H9 (cell line): Measurements from ENCODE around the gene CERS5. TPM values are rescaled to one million over a fixed set of nuclear protein-coding genes. Genes with fewer than 3 reads are reported as not detected.

ENCODE experiments used
- DNase-seq: peaks from one replicate; pipeline ENCODE4 v3.0.0-alpha.2; 2017
- H2AFZ ChIP-seq: one replicate; pipeline ENCODE4 v1.6.1; 2013; ENCODE audit warnings: mild to moderate bottlenecking, low read length, control low read depth, moderate library complexity
- H2AK5ac ChIP-seq: 2 replicates; pipeline ENCODE4 v1.6.1; 2013; ENCODE audit warnings: low read length, control low read depth, mixed read lengths; ENCODE audit not compliant: insufficient read length
- H2BK120ac ChIP-seq: one replicate; pipeline ENCODE4 v1.6.1; 2013; ENCODE audit warnings: low read depth, mild to moderate bottlenecking, low read length, control low read depth, inconsistent platforms; ENCODE audit not compliant: poor library complexity, severe bottlenecking
- H2BK12ac ChIP-seq: 2 replicates; pipeline ENCODE4 v1.6.1; 2013; ENCODE audit warnings: low read length, control low read depth, mixed read lengths, low read depth; ENCODE audit not compliant: insufficient read length
- H2BK15ac ChIP-seq: 2 replicates; pipeline ENCODE4 v1.6.1; 2013; ENCODE audit warnings: low read depth, low read length, control low read depth
- H2BK20ac ChIP-seq: one replicate; pipeline ENCODE4 v1.6.1; 2013; ENCODE audit warnings: low read depth, mild to moderate bottlenecking, low read length, control low read depth, inconsistent platforms; ENCODE audit not compliant: poor library complexity, severe bottlenecking
- H2BK5ac ChIP-seq: 2 replicates; pipeline ENCODE4 v1.6.1; 2013; ENCODE audit warnings: low read length, control low read depth, mixed read lengths; ENCODE audit not compliant: insufficient read length
- H3K14ac ChIP-seq: 2 replicates; pipeline ENCODE4 v1.6.1; 2013; ENCODE audit warnings: low read length, control low read depth; ENCODE audit not compliant: insufficient read depth
- H3K18ac ChIP-seq: 2 replicates; pipeline ENCODE4 v1.6.1; 2013; ENCODE audit warnings: low read depth, mild to moderate bottlenecking, mixed read lengths, low read length, control low read depth; ENCODE audit not compliant: insufficient read length
- H3K23ac ChIP-seq: 2 replicates; pipeline ENCODE4 v1.6.1; 2013; ENCODE audit warnings: low read length, control low read depth, mixed read lengths, low read depth; ENCODE audit not compliant: insufficient read length
- H3K23me2 ChIP-seq: 2 replicates; pipeline ENCODE4 v1.6.1; 2013; ENCODE audit warnings: low read depth, mild to moderate bottlenecking, mixed read lengths, low read length, control low read depth; ENCODE audit not compliant: insufficient read length, poor library complexity, severe bottlenecking
- H3K27ac ChIP-seq: 2 replicates; pipeline ENCODE4 v1.5.1; 2013; ENCODE audit warnings: low read length, control low read depth, mixed read lengths, low read depth; ENCODE audit not compliant: insufficient read length
- H3K27me3 ChIP-seq: 2 replicates; pipeline ENCODE4 v1.6.1; 2013; ENCODE audit warnings: low read length, control low read depth, inconsistent platforms; ENCODE audit not compliant: insufficient read depth
- H3K4ac ChIP-seq: 2 replicates; pipeline ENCODE4 v1.6.1; 2013; ENCODE audit warnings: low read depth, mild to moderate bottlenecking, control low read depth, inconsistent platforms, low read length, moderate library complexity
- H3K4me1 ChIP-seq: 2 replicates; pipeline ENCODE4 v1.6.1; 2013; ENCODE audit warnings: low read length, control low read depth, inconsistent platforms; ENCODE audit not compliant: insufficient read depth
- H3K4me2 ChIP-seq: 2 replicates; pipeline ENCODE4 v1.6.1; 2013; ENCODE audit warnings: low read length, control low read depth, mixed read lengths; ENCODE audit not compliant: insufficient read length, insufficient read depth
- H3K56ac ChIP-seq: 2 replicates; pipeline ENCODE4 v1.6.1; 2013; ENCODE audit warnings: low read depth, mild to moderate bottlenecking, mixed read lengths, low read length, control low read depth; ENCODE audit not compliant: insufficient read length
- H3K79me1 ChIP-seq: 2 replicates; pipeline ENCODE4 v1.6.1; 2013; ENCODE audit warnings: low read depth, mild to moderate bottlenecking, moderate library complexity, low read length, control low read depth, inconsistent platforms; ENCODE audit not compliant: insufficient read depth, poor library complexity, severe bottlenecking
- H3K79me2 ChIP-seq: 2 replicates; pipeline ENCODE4 v1.6.1; 2013; ENCODE audit warnings: low read length, control low read depth, inconsistent platforms; ENCODE audit not compliant: insufficient read depth
- H3K9ac ChIP-seq: 2 replicates; pipeline ENCODE4 v1.6.1; 2013; ENCODE audit warnings: low read length, control low read depth, mixed read lengths; ENCODE audit not compliant: insufficient read length; ENCODE audit errors: extremely low read depth
- H3K9me3 ChIP-seq: one replicate; pipeline ENCODE4 v1.6.1; 2013; ENCODE audit warnings: low read depth, low read length, inconsistent platforms; ENCODE audit not compliant: control insufficient read depth
- H3T11ph ChIP-seq: one replicate; pipeline ENCODE4 v1.6.1; 2013; ENCODE audit warnings: mild to moderate bottlenecking, low read length, control low read depth, inconsistent platforms
- H4K20me1 ChIP-seq: one replicate; pipeline ENCODE4 v1.6.1; 2013; ENCODE audit not compliant: control insufficient read depth, insufficient read length, insufficient read depth
- H4K5ac ChIP-seq: 2 replicates; pipeline ENCODE4 v1.6.1; 2013; ENCODE audit warnings: low read depth, mild to moderate bottlenecking, mixed read lengths, low read length, control low read depth; ENCODE audit not compliant: insufficient read length
- H4K8ac ChIP-seq: replicated peaks from 2 replicates; pipeline ENCODE4 v1.6.1; 2013; ENCODE audit warnings: low read length, control low read depth, mixed read lengths, low read depth; ENCODE audit not compliant: insufficient read length
- H4K91ac ChIP-seq: 2 replicates; pipeline ENCODE4 v1.6.1; 2013; ENCODE audit warnings: low read depth, mild to moderate bottlenecking, moderate library complexity, mixed read lengths, low read length, control low read depth; ENCODE audit not compliant: insufficient read length
- H3K27ac Mint-ChIP-seq, 3 experiments: 2 replicates in 2 of 3; 3 replicates in 1 of 3; pipeline ENCODE4 v1.8.0; 2020 to 2021; ENCODE audit warnings: mixed read lengths in 3 of 3, mild to moderate bottlenecking in 1 of 3, moderate library complexity in 1 of 3
- H3K27me3 Mint-ChIP-seq: 2 replicates; pipeline ENCODE4 v1.8.0; 2021; ENCODE audit warnings: low read depth, mild to moderate bottlenecking, moderate library complexity, mixed read lengths
- H3K36me3 Mint-ChIP-seq, 3 experiments: 2 replicates in 2 of 3; 3 replicates in 1 of 3; pipeline ENCODE4 v1.8.0; 2020 to 2021; ENCODE audit warnings: low read depth in 3 of 3, mixed read lengths in 3 of 3; ENCODE audit not compliant: insufficient read depth in 1 of 3
- H3K4me1 Mint-ChIP-seq, 2 experiments: 2 replicates each; pipeline ENCODE4 v1.8.0; 2020; ENCODE audit warnings: mixed read lengths in 2 of 2
- H3K4me3 Mint-ChIP-seq, 2 experiments: 2 replicates in 1 of 2; 3 replicates in 1 of 2; pipeline ENCODE4 v1.8.0; 2020 to 2021; ENCODE audit warnings: mild to moderate bottlenecking in 2 of 2, mixed read lengths in 2 of 2, moderate library complexity in 1 of 2
- H3K9me3 Mint-ChIP-seq, 2 experiments: 2 replicates in 1 of 2; 3 replicates in 1 of 2; pipeline ENCODE4 v1.8.0; 2020; ENCODE audit warnings: mild to moderate bottlenecking in 2 of 2, mixed read lengths in 2 of 2, moderate library complexity in 1 of 2
- CTCF ChIP-seq: fragments of 200-600 bp; sonication (generic); conservative IDR thresholded peaks from 3 replicates; pipeline ENCODE4 v1.8.0; 2021; ENCODE audit warnings: antibody characterized with exemption, mild to moderate bottlenecking
- WGBS: extraction: QIAGEN DNeasy Blood & Tissue Kit; methylation state at CpG from one replicate; pipeline ENCODE4 v1.1.7; 2013; ENCODE audit warnings: missing lambda C conversion rate, low lambda C conversion rate, mixed read lengths; ENCODE audit not compliant: insufficient read length; ENCODE audit errors: extremely low coverage; 5-methylcytosine and 5-hydroxymethylcytosine counted together
- total RNA-seq: library from RNA; stranded (reverse); gene quantifications from 2 replicates; pipeline ENCODE4 v1.2.1, GENCODE V29; 2021

CERS5 gene
- total RNA-seq, 1 experiment from 2014 or later, result 68.8 TPM

GRCh38 chr12:50184261-50184660 lies 17.1 kb upstream of the CERS5 start:
- H3K4me2 ChIP-seq, result no peak overlapping the region
- no peak overlapping the region for H4K8ac ChIP-seq
- no CpG with 5 or more reads among the region's 5 CpGs for whole genome bisulfite sequencing
- H3K23ac ChIP-seq, result no peak overlapping the region
- no peaks in the 10 kb centered on the region for H3K4me1 ChIP-seq
- H3K9me3 ChIP-seq, result no peaks in the 10 kb centered on the region
- Mint-ChIP-seq H3K4me3 (no peak overlapping the region), H3K36me3 (peaks cover 9 to 28% (median 14%) of the 10 kb centered on the region in 3 experiments; a peak in 6 of 7 replicates), H3K27ac (no peak overlapping the region), H3K27me3 (no peaks in the 10 kb centered on the region), H3K4me1 (peaks cover 8 to 23% of the 10 kb centered on the region in 2 experiments), H3K9me3 (no peaks in the 10 kb centered on the region)
- H3K23me2 ChIP-seq, result no peaks in the 10 kb centered on the region
- H3K18ac ChIP-seq, result no peak overlapping the region
- no peaks in the 10 kb centered on the region for H3K27me3 ChIP-seq
- H2AK5ac ChIP-seq, result no peak overlapping the region
- no peak for TF ChIP-seq CTCF
- no peak overlapping the region for H3K9ac ChIP-seq
- H3T11ph ChIP-seq, result no peak overlapping the region
- H3K14ac ChIP-seq, result no peak overlapping the region
- H3K4ac ChIP-seq, result no peak overlapping the region
- no peak overlapping the region for H2AFZ ChIP-seq
- no peaks in the 10 kb centered on the region for H3K79me1 ChIP-seq
- H2BK120ac ChIP-seq, result no peak overlapping the region
- no peak overlapping the region for H4K5ac ChIP-seq
- H3K27ac ChIP-seq, result no peak overlapping the region
- 0 out of 2 replicates have a peak, but pooled peaks cover 2% of the 10 kb centered on the region for H3K79me2 ChIP-seq
- no peak overlapping the region for H2BK12ac ChIP-seq
- H2BK5ac ChIP-seq, result no peak overlapping the region
- no peak overlapping the region for H3K56ac ChIP-seq
- peaks cover 2% of the 10 kb centered on the region for H4K20me1 ChIP-seq
- H2BK15ac ChIP-seq, result no peak overlapping the region
- no peak overlapping the region for H2BK20ac ChIP-seq
- no peak overlapping the region for H4K91ac ChIP-seq
- no peak for DNase-seq
